Left colon (tissue), 2 donors: ENCODE results near the gene TIMM44. TPM values are rescaled to one million over a fixed set of nuclear protein-coding genes. Genes with fewer than 3 reads are reported as not detected.

Experiments
- ATAC-seq: fragments of 200-7000 bp; cut with Tn5 transposase; one replicate; pipeline ENCODE4 v1.9.1; 2020; ENCODE audit warnings: mild to moderate bottlenecking, moderate library complexity
- DNase-seq, 2 donors: peaks; one replicate each; pipeline ENCODE4 v3.0.0-alpha.2; 2020
- intact Hi-C, 2 donors: fragments of 100-400 bp; cut with DNase I in 1 of 2; cut with micrococcal nuclease in 1 of 2; formaldehyde crosslinking; loops; one replicate each; pipeline versions ENCODE4 v1.11.2 to v1.14.0; 2022; cut with DNase I, micrococcal nuclease
- total RNA-seq, 2 donors: library from RNA; stranded (reverse); fragmentation: NEBNext Ultra II Directional; extraction: Animal tissue kit (Norgen Biotek cat#: 25700); gene quantifications; one replicate each; pipeline ENCODE4 v1.2.1, GENCODE V29; 2021
- donor health status: DM: no; HTN: no; CAD: no.
- donor health status: DM: yes; HTN: yes; CAD: no.

The TIMM44 gene
- total RNA-seq, 2 donors from 2014 or later, result 54.1 to 69.1 TPM

- ATAC-seq (no peak), DNase-seq (peak in 1 of 2 donors; percentile 57)
- intact Hi-C loops, result no loop called here
Measured at GRCh38 chr19:7928741-7929701, 14.4 kb downstream of the TIMM44 start.

GRCh38 chr19:7928334-7928706, 15.1 kb downstream of the TIMM44 start:
- no peak for DNase-seq
- intact Hi-C loops, result no loop called here
- ATAC-seq, result no peak

GRCh38 chr19:7927605-7928333, 15.7 kb downstream of the TIMM44 start:
- no peak for ATAC-seq
- DNase-seq, result no peak
- intact Hi-C loops, result no loop called here

- intact Hi-C loops, result no loop called here
- no peak for DNase-seq
Measured at GRCh38 chr19:7926727-7927604, 16.5 kb downstream of the TIMM44 start.

GRCh38 chr19:7926021-7926726, 17.3 kb downstream of the TIMM44 start, which contains the start of gene CTXN1:
Gene CTXN1, minus strand, starts transcription at chr19:7926135. Its CDS starts 597 bp downstream, at chr19:7925538.
- intact Hi-C loops, result no loop called here

More at GRCh38 chr19:7926727-7927604, 16.5 kb downstream of the TIMM44 start:
- ATAC-seq, result no peak

GRCh38 chr19:7925171-7925851, 18.2 kb downstream of the TIMM44 start:
- ATAC-seq (no peak), DNase-seq (peak; percentile 64 to 77)
- intact Hi-C loops, result no loop called here

More at GRCh38 chr19:7926021-7926726, 17.3 kb downstream of the TIMM44 start, which contains the start of gene CTXN1:
- DNase-seq, result peak; percentile 48 to 82
- peak; percentile 66 for ATAC-seq

GRCh38 chr19:7924651-7925170, 18.8 kb downstream of the TIMM44 start:
- no peak for ATAC-seq
- intact Hi-C loops, result no loop called here
- DNase-seq, result peak in 1 of 2 donors; percentile 31

GRCh38 chr19:7924241-7924640, 19.2 kb downstream of the TIMM44 start:
- ATAC-seq (no peak), DNase-seq (peak in 1 of 2 donors; percentile 24)
- intact Hi-C loops, result no loop called here

GRCh38 chr19:7923295-7924191, 19.9 kb downstream of the TIMM44 start:
- peak in 1 of 2 donors; percentile 62 for DNase-seq
- no peak for ATAC-seq
- intact Hi-C loops, result no loop called here

GRCh38 chr19:7922836-7923195, 20.6 kb downstream of the TIMM44 start:
- intact Hi-C loops, result no loop called here
- ATAC-seq (no peak), DNase-seq (no peak)

- DNase-seq (peak in 1 of 2 donors; percentile 41), ATAC-seq (no peak)
- intact Hi-C loops, result no loop called here
Measured at GRCh38 chr19:7921967-7922835, 21.3 kb downstream of the TIMM44 start.

- intact Hi-C loops, result no loop called here
- DNase-seq (peak in 1 of 2 donors; percentile 38), ATAC-seq (no peak)
Measured at GRCh38 chr19:7921302-7921966, 22.0 kb downstream of the TIMM44 start.

- ATAC-seq (peak; percentile 73), DNase-seq (peak; percentile 99 to 100)
- intact Hi-C loops, result no loop called here
Measured at GRCh38 chr19:7920519-7921301, 22.8 kb downstream of the TIMM44 start.
